ENCODE measurements around the gene TTC24.

The TTC24 gene

GRCh38 chr1:156594190-156594589 is 14.7 kb downstream of the TTC24 start:
- no peak for DNase-seq (ENCODE audit: low spot score)
- in situ Hi-C loops (cut with MboI; ENCODE audit: low pct_unique_long_range_greater_than_20kb, low sequenced_read_pairs, unreplicated experiment): no loop called here
- TF ChIP-seq CTCF (IDR thresholded peaks at IDR 0.05; ENCODE audit: extremely low read depth, insufficient read depth, missing control alignments): no peak

DNA sequence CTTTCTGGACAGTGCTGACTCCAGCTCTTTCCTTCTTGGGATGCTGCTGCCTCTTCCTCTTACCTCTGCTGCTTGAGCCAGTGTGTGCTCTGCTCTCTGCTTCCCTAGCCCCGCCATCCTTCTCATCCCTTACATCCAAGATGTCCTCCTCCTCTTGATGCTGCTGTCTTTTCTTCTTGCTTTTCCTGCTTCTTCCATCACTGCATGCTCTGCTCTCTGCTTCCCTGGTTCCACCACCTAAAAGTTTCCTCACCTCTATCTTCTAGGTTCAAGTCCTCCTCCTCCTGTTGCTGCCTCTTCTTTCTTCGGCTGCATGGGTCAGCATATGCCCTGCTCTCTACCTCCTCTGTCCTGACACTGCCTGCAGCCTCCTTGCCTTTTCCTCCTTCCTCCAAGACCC is 15.5 kb downstream of the TTC24 start:
- no peak for DNase-seq (ENCODE audit: low spot score)
- in situ Hi-C loops (cut with MboI; ENCODE audit: low pct_unique_long_range_greater_than_20kb, low sequenced_read_pairs, unreplicated experiment): no loop called here
- no peak for TF ChIP-seq CTCF (IDR thresholded peaks at IDR 0.05; ENCODE audit: extremely low read depth, insufficient read depth, missing control alignments)

- in situ Hi-C loops (cut with MboI; ENCODE audit: low pct_unique_long_range_greater_than_20kb, low sequenced_read_pairs, unreplicated experiment): no loop called here
Measured at GRCh38 chr1:156596426-156596825, 16.9 kb downstream of the TTC24 start.

GRCh38 chr1:156598125-156598524 is 18.6 kb downstream of the TTC24 start:
- no peak for DNase-seq (ENCODE audit: low spot score)
- in situ Hi-C loops (cut with MboI; ENCODE audit: low pct_unique_long_range_greater_than_20kb, low sequenced_read_pairs, unreplicated experiment): no loop called here
- no peak for TF ChIP-seq CTCF (IDR thresholded peaks at IDR 0.05; ENCODE audit: extremely low read depth, insufficient read depth, missing control alignments)

More at GRCh38 chr1:156596426-156596825, 16.9 kb downstream of the TTC24 start:
- DNase-seq (ENCODE audit: low spot score): no peak
- TF ChIP-seq CTCF (IDR thresholded peaks at IDR 0.05; ENCODE audit: extremely low read depth, insufficient read depth, missing control alignments): no peak

- in situ Hi-C loops (cut with MboI; ENCODE audit: low pct_unique_long_range_greater_than_20kb, low sequenced_read_pairs, unreplicated experiment): no loop called here
- TF ChIP-seq CTCF (IDR thresholded peaks at IDR 0.05; ENCODE audit: extremely low read depth, insufficient read depth, missing control alignments): no peak
- DNase-seq (ENCODE audit: low spot score): no peak
Measured at GRCh38 chr1:156598731-156599432, 19.4 kb downstream of the TTC24 start.

DNA sequence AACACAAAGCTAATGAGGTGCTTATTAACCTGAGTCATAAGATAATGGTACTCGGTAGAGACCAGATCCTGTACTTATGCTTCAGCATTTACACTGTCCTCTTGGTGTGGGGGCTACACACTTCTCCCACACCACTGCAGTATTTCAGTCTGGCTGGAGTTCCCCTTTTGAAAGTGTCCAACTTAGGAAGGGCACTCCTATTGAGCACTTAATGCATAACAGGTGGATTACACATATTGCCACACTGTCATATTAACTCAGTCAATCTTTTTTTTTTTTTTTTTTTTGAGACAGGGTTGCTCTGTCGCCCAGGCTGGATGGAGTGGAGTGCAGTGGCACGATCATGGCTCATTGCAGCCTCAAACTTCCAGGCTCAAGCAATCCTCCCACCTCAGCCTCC is 20.3 kb downstream of the TTC24 start:
- in situ Hi-C loops (cut with MboI; ENCODE audit: low pct_unique_long_range_greater_than_20kb, low sequenced_read_pairs, unreplicated experiment): loop anchor here (10.0 kb wide), 1 partner anchor 145 kb away; no protein-coding TSS in a partner anchor
- DNase-seq (ENCODE audit: low spot score): no peak
- TF ChIP-seq CTCF (IDR thresholded peaks at IDR 0.05; ENCODE audit: extremely low read depth, insufficient read depth, missing control alignments): no peak

Measured in GM13977 (cell line).